ENCODE measurements around the gene SYT10.

- TF ChIP-seq CTCF (IDR thresholded peaks at IDR 0.05; ENCODE audit: insufficient read depth, low read depth, low read length) (no peak), EZH2 (IDR thresholded peaks at IDR 0.05; ENCODE audit: insufficient read depth, low read length) (no peak)
Measured at GRCh38 chr12:33432992-33433391, 6.6 kb downstream of the SYT10 start.

Measured in astrocyte (in vitro differentiated cells and primary cell).